HG02884 (cell line): ENCODE results near the gene RCAN2.

Source experiments
- ATAC-seq: cut with Tn5 transposase; IDR thresholded peaks from one replicate; pipeline ENCODE4 v1.9.1; 2021; ENCODE audit warnings: mild to moderate bottlenecking, moderate library complexity; ENCODE audit not compliant: unreplicated experiment

RCAN2 gene

GRCh38 chr6:46299253-46299652 lies 192.0 kb downstream of the RCAN2 start:
- peak; percentile 62 for ATAC-seq

GRCh38 chr6:46296586-46296985 lies 194.7 kb downstream of the RCAN2 start:
- no peak for ATAC-seq

- peak; percentile 84 for ATAC-seq
Observed at GRCh38 chr6:46293641-46294316, 197.5 kb downstream of the RCAN2 start.

GRCh38 chr6:46291880-46292279 lies 199.4 kb downstream of the RCAN2 start:
- ATAC-seq: no peak

- ATAC-seq: no peak
Observed at GRCh38 chr6:46291275-46291633, 200.0 kb downstream of the RCAN2 start.

GRCh38 chr6:46290421-46291274 lies 200.6 kb downstream of the RCAN2 start:
- no peak for ATAC-seq

GRCh38 chr6:46289898-46290297 lies 201.4 kb downstream of the RCAN2 start:
- no peak for ATAC-seq

GRCh38 chr6:46288835-46289234 lies 202.4 kb downstream of the RCAN2 start:
- ATAC-seq: peak; percentile 44

- ATAC-seq: no peak
Observed at GRCh38 chr6:46287681-46288080, 203.6 kb downstream of the RCAN2 start.

- no peak for ATAC-seq
Observed at GRCh38 chr6:46287043-46287442, 204.2 kb downstream of the RCAN2 start.

GRCh38 chr6:46284475-46284874 lies 206.8 kb downstream of the RCAN2 start:
- ATAC-seq: no peak

GRCh38 chr6:46281110-46281509 lies 210.1 kb downstream of the RCAN2 start:
- no peak for ATAC-seq

- no peak for ATAC-seq
Observed at GRCh38 chr6:46279874-46280273, 211.4 kb downstream of the RCAN2 start.

GRCh38 chr6:46276576-46277142 lies 214.6 kb downstream of the RCAN2 start:
- no peak for ATAC-seq

- no peak for ATAC-seq
Observed at GRCh38 chr6:46274502-46274901, 216.7 kb downstream of the RCAN2 start.

- no peak for ATAC-seq
Observed at GRCh38 chr6:46273911-46274310, 217.3 kb downstream of the RCAN2 start.

- no peak for ATAC-seq
Observed at GRCh38 chr6:46271728-46272127, 219.5 kb downstream of the RCAN2 start.

- ATAC-seq: no peak
Observed at GRCh38 chr6:46271107-46271506, 220.1 kb downstream of the RCAN2 start.

GRCh38 chr6:46270336-46270735 lies 220.9 kb downstream of the RCAN2 start:
- ATAC-seq: no peak

GRCh38 chr6:46269447-46270229 lies 221.6 kb downstream of the RCAN2 start:
- ATAC-seq: no peak

- no peak for ATAC-seq
Observed at GRCh38 chr6:46267515-46267914, 223.7 kb downstream of the RCAN2 start.
